Mesothelial cell of epicardium (in vitro differentiated cells): Measurements from ENCODE around the gene SAMM50. TPM values are rescaled to one million over a fixed set of nuclear protein-coding genes. Genes with fewer than 3 reads are reported as not detected.

Source experiments
- DNase-seq, 2 experiments: peaks; one replicate each; pipeline ENCODE4 v3.0.0; 2021; ENCODE audit warnings: low spot score in 2 of 2; ENCODE audit not compliant: unreplicated experiment in 2 of 2
- H3K27ac Mint-ChIP-seq: 2 replicates; pipeline ENCODE4 v1.8.0; 2021; ENCODE audit warnings: mixed read lengths
- H3K27me3 Mint-ChIP-seq: 2 replicates; pipeline ENCODE4 v1.8.0; 2021; ENCODE audit warnings: low read depth, mixed read lengths
- H3K36me3 Mint-ChIP-seq: 2 replicates; pipeline ENCODE4 v1.8.0; 2021; ENCODE audit warnings: mixed read lengths
- H3K4me1 Mint-ChIP-seq: 2 replicates; pipeline ENCODE4 v1.8.0; 2021; ENCODE audit warnings: mixed read lengths
- H3K4me3 Mint-ChIP-seq: 2 replicates; pipeline ENCODE4 v1.8.0; 2021; ENCODE audit warnings: mild to moderate bottlenecking, moderate library complexity, mixed read lengths
- H3K9me3 Mint-ChIP-seq: 2 replicates; pipeline ENCODE4 v1.8.0; 2021; ENCODE audit warnings: mixed read lengths
- CTCF ChIP-seq: fragments of 200-600 bp; sonication (generic); IDR thresholded peaks from one replicate; pipeline ENCODE4 v1.5.0; 2021; ENCODE audit warnings: antibody characterized with exemption; ENCODE audit not compliant: unreplicated experiment
- total RNA-seq: library from RNA; stranded (reverse); gene quantifications from 3 replicates; pipeline ENCODE4 v1.2.1, GENCODE V29; 2021

SAMM50 gene
- total RNA-seq, 1 donor from 2014 or later: 44.9 TPM

- no peak for TF ChIP-seq CTCF
- Mint-ChIP-seq H3K9me3 (no peaks in the 10 kb centered on the region), H3K36me3 (peaks cover 23% of the 10 kb centered on the region), H3K27me3 (no peaks in the 10 kb centered on the region), H3K4me1 (peaks cover 10% of the 10 kb centered on the region), H3K4me3 (no peak overlapping the region), H3K27ac (no peak overlapping the region)
- DNase-seq: no peak
Observed at GRCh38 chr22:43928908-43929307, 26.3 kb upstream of the SAMM50 start.

DNA sequence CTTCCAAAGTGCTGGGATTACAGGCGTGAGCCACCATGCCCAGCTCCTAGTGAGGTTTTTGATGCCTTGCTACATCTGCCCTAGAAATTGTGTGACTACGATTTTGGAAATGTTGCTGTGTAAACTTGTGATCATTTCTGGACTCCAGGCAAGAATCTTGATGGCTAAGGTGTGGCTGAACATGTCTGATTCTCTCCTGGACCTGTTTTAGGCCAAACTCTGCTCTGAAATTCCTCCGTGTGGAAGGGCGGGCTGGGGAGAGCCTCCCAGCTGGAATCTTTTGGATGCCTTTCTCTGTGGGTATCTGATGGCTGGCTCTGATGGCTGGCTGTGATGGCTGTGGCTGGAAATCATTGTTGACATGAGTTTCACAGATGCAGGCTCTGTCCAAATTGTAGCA, 23.5 kb upstream of the SAMM50 start:
- no peak overlapping the region for H3K4me3 Mint-ChIP-seq
- no peaks in the 10 kb centered on the region for H3K4me1 Mint-ChIP-seq
- no peak for DNase-seq
- H3K27ac Mint-ChIP-seq: no peak overlapping the region
- H3K27me3 Mint-ChIP-seq: no peaks in the 10 kb centered on the region
- peaks cover 23% of the 10 kb centered on the region for H3K36me3 Mint-ChIP-seq
- no peaks in the 10 kb centered on the region for H3K9me3 Mint-ChIP-seq
- TF ChIP-seq CTCF: no peak

DNA sequence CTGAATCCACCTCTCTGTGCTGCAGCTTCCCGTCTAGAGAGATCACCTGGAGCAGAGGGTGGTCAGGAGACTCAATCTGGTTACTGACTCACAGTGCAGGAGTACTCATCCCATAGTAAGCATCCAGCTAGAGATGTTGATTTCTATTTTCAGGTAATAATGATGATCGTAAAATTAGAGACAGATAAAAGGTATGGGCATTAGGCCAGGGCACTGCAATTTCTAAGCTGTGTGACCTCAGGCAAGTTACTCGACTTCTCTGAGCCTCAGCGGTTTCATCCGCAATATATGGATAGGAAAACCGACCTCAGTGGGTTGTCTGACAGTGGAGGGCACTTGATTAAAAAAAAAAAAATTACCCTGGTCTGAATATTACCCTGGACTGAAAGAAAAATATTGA, 13.8 kb upstream of the SAMM50 start:
- no peaks in the 10 kb centered on the region for H3K4me1 Mint-ChIP-seq
- H3K36me3 Mint-ChIP-seq: peaks cover 38% of the 10 kb centered on the region
- H3K9me3 Mint-ChIP-seq: peaks cover 10% of the 10 kb centered on the region
- no peak overlapping the region for H3K27ac Mint-ChIP-seq
- no peak overlapping the region for H3K4me3 Mint-ChIP-seq
- no peaks in the 10 kb centered on the region for H3K27me3 Mint-ChIP-seq
- no peak for DNase-seq
- no peak for TF ChIP-seq CTCF

GRCh38 chr22:43944670-43945430, 10.4 kb upstream of the SAMM50 start:
- Mint-ChIP-seq H3K36me3 (peaks cover 24% of the 10 kb centered on the region), H3K27ac (no peak overlapping the region), H3K4me3 (no peak overlapping the region), H3K9me3 (peaks cover 10% of the 10 kb centered on the region), H3K27me3 (no peaks in the 10 kb centered on the region), H3K4me1 (no peaks in the 10 kb centered on the region)
- TF ChIP-seq CTCF: no peak
- DNase-seq: no peak

DNA sequence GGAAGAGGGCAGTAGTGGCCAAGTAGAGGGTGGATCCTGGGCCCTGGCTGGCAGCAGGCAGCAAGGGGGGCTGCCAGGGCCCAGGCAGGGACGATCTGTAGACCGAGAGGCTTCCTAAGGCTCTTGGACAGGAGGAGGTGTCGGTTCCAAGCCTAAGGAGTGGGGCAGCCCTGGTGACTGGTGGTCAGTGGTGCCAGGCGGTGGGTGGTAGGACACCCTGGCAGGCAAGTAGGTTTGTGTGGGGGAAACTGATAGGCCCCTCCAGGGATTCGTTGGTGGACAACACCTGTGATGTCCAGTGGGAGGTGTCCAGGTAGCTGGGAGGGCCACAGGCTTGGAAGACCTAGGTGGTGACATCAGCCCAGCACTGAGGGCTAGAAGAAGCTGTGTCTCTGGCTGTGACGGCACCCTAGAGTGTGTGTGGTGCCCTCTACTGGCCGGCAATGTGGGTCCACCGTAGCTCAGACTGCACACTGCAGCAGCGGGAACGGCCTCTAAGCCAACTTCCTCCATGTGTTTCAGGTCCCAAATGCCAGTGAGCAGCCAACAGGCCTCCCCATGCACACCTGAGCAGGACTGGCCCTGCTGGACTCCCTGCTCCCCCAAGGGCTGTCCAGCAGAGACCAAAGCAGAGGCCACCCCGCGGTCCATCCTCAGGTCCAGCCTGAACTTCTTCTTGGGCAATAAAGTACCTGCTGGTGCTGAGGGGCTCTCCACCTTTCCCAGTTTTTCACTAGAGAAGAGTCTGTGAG, 9.4 kb upstream of the SAMM50 start:
- peak; percentile 47 for TF ChIP-seq CTCF
- Mint-ChIP-seq H3K27me3 (no peaks in the 10 kb centered on the region), H3K9me3 (peaks cover 10% of the 10 kb centered on the region), H3K36me3 (peaks cover 23% of the 10 kb centered on the region), H3K27ac (no peak overlapping the region), H3K4me3 (no peak overlapping the region), H3K4me1 (no peaks in the 10 kb centered on the region)
- DNase-seq: peak in 1 of 2 experiments; percentile 63
